Upper lobe of left lung (tissue), 6 donors: ENCODE data around the gene PHLDA3. TPM values are rescaled to one million over a fixed set of nuclear protein-coding genes. Genes with fewer than 3 reads are reported as not detected.

Experiments
- ATAC-seq, 2 donors: fragments of 200-7000 bp; cut with Tn5 transposase; one replicate each; pipeline ENCODE4 v1.9.1; 2022; ENCODE audit warnings: mild to moderate bottlenecking in 2 of 2, moderate library complexity in 2 of 2; ENCODE audit not compliant: low FRiP score in 2 of 2
- DNase-seq, 2 donors: peaks; one replicate each; pipeline ENCODE4 v3.0.0-alpha.2; 2019 to 2020
- H3K27ac ChIP-seq, 4 donors: fragments of 200-600 bp; sonication (generic); one replicate each; pipeline ENCODE4 v1.5.1; 2016 to 2019
- H3K27me3 ChIP-seq, 4 donors: fragments of 200-600 bp; sonication (generic); one replicate each; pipeline ENCODE4 v1.5.1; 2017 to 2019
- H3K36me3 ChIP-seq, 4 donors: fragments of 200-600 bp; sonication (generic); one replicate each; pipeline ENCODE4 v1.5.1; 2016 to 2019
- H3K4me1 ChIP-seq, 4 donors: fragments of 200-600 bp; sonication (generic); one replicate each; pipeline ENCODE4 v1.5.1; 2018 to 2019
- H3K4me3 ChIP-seq, 4 donors: fragments of 200-600 bp; sonication (generic); one replicate each; pipeline ENCODE4 v1.5.1; 2017 to 2019; ENCODE audit warnings: mild to moderate bottlenecking in 2 of 4, moderate library complexity in 1 of 4
- H3K9me3 ChIP-seq, 4 donors: fragments of 200-600 bp; sonication (generic); one replicate each; pipeline ENCODE4 v1.5.1; 2018 to 2019
- EP300 ChIP-seq, 4 donors: sonication (generic); formaldehyde crosslinking; IDR thresholded peaks; one replicate each; pipeline ENCODE4 v1.5.1; 2017; ENCODE audit warnings: antibody characterized with exemption in 4 of 4, control low read depth in 2 of 4
- POLR2A ChIP-seq, 4 donors: fragments of 450-650 bp; IDR thresholded peaks; one replicate each; pipeline ENCODE4 v1.5.1; 2016 to 2017; ENCODE audit warnings: antibody characterized with exemption in 4 of 4, mild to moderate bottlenecking in 2 of 4
- POLR2AphosphoS5 ChIP-seq, 2 donors: sonication (generic); formaldehyde crosslinking; IDR thresholded peaks; one replicate each; pipeline ENCODE4 v1.5.1; 2017; ENCODE audit warnings: antibody characterized with exemption in 2 of 2
- WGBS, 2 donors: methylation state at CpG; one replicate each; pipeline ENCODE4 v1.1.5; 2017 to 2018; 5-methylcytosine and 5-hydroxymethylcytosine counted together
- total RNA-seq, 6 donors: library from RNA; depleted of rRNA in 4 of 6; stranded (reverse); fragments of >200 nt in 4 of 6; gene quantifications; one replicate each; pipeline versions ENCODE4 v1.1.0 to v1.2.1, GENCODE V29; 2016 to 2021
- TF ChIP-seq, protein P1 (sequence below), 6 experiments: fragments of 450-650 bp in 4 of 6; fragments of 200-600 bp in 2 of 6; sonication (generic) in 2 of 6; IDR thresholded peaks; one replicate each; pipeline ENCODE4 v1.5.1; 2016 to 2019; ENCODE audit warnings: antibody characterized with exemption in 6 of 6
- donor health status: DM: no; HTN: no; CAD: no; lungs with moderate emphysema.
- donor health status: DM: no; HTN: yes; CAD: no; lungs with severe emphysema.

Gene PHLDA3
- total RNA-seq, 6 donors from 2014 or later = 45.1 to 211 (median 88.1) TPM

DNA sequence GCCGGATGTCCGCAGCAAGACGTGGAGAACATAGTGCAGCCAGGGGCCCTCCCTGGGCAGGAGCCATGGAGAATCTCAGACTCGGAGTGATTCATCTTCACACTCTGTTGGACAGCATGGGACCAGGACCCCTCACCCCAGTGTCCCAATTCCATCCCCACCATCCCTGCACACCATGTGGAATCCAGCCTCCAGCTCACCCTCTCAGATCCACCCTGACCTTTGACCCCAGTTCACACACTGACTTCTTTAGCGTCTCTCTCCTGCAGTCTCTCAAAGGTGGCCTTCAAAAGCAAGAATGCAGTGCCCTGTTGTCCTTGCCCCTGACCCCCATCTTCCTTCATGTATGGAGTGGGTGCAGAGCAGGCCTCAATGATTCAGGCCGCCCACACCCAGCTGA is 45.3 kb downstream of the PHLDA3 start:
- H3K27me3 ChIP-seq = no peaks in the 10 kb centered on the region
- ATAC-seq (no peak), DNase-seq (no peak)
- H3K9me3 ChIP-seq = no peaks in the 10 kb centered on the region
- WGBS, 2 donors = 92 to 96% methylated on average over 6 of the region's 6 CpGs
- H3K4me3 ChIP-seq = no peak overlapping the region
- TF ChIP-seq POLR2AphosphoS5 (IDR thresholded peaks at IDR 0.05) = no peak
- TF ChIP-seq, protein P1, sequence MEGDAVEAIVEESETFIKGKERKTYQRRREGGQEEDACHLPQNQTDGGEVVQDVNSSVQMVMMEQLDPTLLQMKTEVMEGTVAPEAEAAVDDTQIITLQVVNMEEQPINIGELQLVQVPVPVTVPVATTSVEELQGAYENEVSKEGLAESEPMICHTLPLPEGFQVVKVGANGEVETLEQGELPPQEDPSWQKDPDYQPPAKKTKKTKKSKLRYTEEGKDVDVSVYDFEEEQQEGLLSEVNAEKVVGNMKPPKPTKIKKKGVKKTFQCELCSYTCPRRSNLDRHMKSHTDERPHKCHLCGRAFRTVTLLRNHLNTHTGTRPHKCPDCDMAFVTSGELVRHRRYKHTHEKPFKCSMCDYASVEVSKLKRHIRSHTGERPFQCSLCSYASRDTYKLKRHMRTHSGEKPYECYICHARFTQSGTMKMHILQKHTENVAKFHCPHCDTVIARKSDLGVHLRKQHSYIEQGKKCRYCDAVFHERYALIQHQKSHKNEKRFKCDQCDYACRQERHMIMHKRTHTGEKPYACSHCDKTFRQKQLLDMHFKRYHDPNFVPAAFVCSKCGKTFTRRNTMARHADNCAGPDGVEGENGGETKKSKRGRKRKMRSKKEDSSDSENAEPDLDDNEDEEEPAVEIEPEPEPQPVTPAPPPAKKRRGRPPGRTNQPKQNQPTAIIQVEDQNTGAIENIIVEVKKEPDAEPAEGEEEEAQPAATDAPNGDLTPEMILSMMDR (IDR thresholded peaks at IDR 0.05) = no peak
- TF ChIP-seq POLR2A (IDR thresholded peaks at IDR 0.05) = no peak
- no peak for TF ChIP-seq EP300 (IDR thresholded peaks at IDR 0.05)
- H3K4me1 ChIP-seq = no peaks in the 10 kb centered on the region
- H3K36me3 ChIP-seq = no peaks in the 10 kb centered on the region
- H3K27ac ChIP-seq = no peak overlapping the region

DNA sequence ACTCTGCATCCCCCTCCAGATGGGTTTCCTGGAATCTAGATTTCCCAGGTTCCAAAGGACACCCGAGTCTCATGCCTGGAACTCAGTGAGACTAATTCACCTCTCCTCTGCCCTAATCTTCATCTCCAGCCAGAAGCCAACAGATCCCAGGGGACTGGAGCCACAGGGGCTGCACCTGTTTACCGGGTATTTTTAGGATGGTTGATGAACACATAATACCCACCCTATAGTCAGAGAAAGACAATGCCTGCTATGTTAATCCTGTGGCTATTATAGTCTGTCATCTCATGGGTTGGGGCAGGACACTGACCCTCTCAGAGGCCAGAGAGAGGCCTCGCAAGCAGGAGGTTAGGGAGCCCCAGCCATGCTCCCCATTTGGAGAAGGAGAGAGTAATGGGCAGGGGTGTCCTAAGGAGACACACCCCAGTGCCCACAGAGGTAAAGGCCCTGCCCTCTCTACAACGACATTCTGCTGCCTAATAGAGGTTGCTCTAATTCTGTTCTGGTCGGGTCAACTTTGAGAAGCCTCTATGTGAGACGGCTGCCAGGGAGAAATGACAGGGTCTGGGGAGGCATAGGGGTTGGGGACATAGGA is 46.5 kb downstream of the PHLDA3 start:
- Histone ChIP-seq H3K4me1 (no peaks in the 10 kb centered on the region), H3K27ac (no peak overlapping the region), H3K27me3 (no peaks in the 10 kb centered on the region), H3K9me3 (no peaks in the 10 kb centered on the region), H3K4me3 (no peak overlapping the region), H3K36me3 (no peaks in the 10 kb centered on the region)
- DNase-seq (no peak), ATAC-seq (no peak)
- WGBS, 2 donors = 77 to 85% methylated on average over 5 to 6 of the region's 6 CpGs
- TF ChIP-seq, protein P1 (IDR thresholded peaks at IDR 0.05) = no peak

DNA sequence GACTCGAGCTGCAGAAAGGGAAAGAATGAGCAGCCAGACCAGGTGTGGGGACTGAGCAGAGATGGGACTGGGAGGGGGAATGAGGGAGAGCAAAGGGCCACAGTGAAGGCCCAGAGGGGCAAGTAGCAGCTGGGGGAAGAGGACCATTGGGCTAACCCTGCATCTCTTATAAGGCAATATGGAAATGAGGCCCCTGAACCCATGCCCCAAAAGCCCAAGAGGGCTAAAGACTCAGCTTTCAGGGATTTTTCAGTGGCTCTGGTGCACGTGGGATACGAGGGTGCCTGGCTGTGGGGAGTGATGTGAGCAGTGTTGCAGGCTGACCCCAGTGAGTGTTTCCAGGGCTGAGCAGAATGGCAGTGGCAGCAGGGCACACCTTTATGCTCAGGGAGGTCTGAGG is 47.0 kb downstream of the PHLDA3 start:
- DNase-seq (no peak), ATAC-seq (no peak)
- TF ChIP-seq POLR2A (IDR thresholded peaks at IDR 0.05) = no peak
- no peak for TF ChIP-seq POLR2AphosphoS5 (IDR thresholded peaks at IDR 0.05)
- TF ChIP-seq, protein P1 (IDR thresholded peaks at IDR 0.05) = no peak
- no peak for TF ChIP-seq EP300 (IDR thresholded peaks at IDR 0.05)
- Histone ChIP-seq H3K4me1 (no peaks in the 10 kb centered on the region), H3K9me3 (no peaks in the 10 kb centered on the region), H3K27ac (no peak overlapping the region), H3K27me3 (no peaks in the 10 kb centered on the region), H3K4me3 (no peak overlapping the region), H3K36me3 (no peaks in the 10 kb centered on the region)
- 58 to 76% methylated on average over 3 of the region's 3 CpGs for WGBS, 2 donors

DNA sequence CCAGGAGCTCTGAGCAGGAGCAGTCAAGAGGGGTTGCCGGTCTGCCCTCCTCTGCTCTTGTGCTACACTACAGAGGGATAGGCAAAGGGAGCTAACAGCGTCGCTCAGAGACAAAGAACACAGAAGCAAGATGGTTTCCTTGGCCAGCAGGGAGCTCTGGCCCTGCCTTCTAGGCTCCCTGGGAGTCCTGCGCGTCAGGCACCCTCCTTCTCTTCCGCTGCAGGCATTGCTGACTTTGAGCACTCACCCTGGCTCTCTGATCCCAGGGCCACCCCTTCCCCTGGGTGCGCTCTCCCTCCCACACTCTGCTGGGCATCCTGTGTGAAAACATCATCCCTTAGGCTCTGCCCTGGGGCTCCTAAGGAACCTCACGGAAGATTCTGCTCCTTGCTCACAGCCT is 47.9 kb downstream of the PHLDA3 start:
- 81 to 89% methylated on average over 6 to 8 of the region's 8 CpGs for WGBS, 2 donors
- Histone ChIP-seq H3K36me3 (no peaks in the 10 kb centered on the region), H3K27me3 (no peaks in the 10 kb centered on the region), H3K4me3 (no peak overlapping the region), H3K27ac (no peak overlapping the region), H3K9me3 (no peaks in the 10 kb centered on the region), H3K4me1 (no peaks in the 10 kb centered on the region)
- DNase-seq (no peak), ATAC-seq (no peak)
- TF ChIP-seq, protein P1 (IDR thresholded peaks at IDR 0.05) = no peak
- TF ChIP-seq POLR2AphosphoS5 (IDR thresholded peaks at IDR 0.05) = no peak
- no peak for TF ChIP-seq EP300 (IDR thresholded peaks at IDR 0.05)
- TF ChIP-seq POLR2A (IDR thresholded peaks at IDR 0.05) = no peak

DNA sequence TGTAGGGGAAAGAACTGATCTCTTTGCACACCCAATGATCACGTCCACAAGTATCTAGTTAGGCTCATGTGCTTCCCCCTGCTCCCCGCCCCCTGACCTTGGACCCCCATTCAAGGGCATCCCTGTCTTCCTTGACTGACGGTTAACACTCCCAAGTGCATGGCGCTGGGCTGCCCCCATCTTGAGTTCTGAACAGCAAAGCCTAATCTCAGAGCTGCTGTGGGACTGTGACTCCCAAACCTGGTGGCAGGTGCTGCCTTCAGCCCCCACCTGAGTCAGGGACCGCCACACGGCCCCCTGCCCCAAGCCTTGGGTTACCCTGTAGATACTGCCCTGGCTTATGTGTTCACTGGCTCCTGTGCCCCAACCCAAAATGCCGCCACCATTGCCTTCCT is 48.4 kb downstream of the PHLDA3 start:
- TF ChIP-seq EP300 (IDR thresholded peaks at IDR 0.05) = no peak
- no peak for TF ChIP-seq POLR2AphosphoS5 (IDR thresholded peaks at IDR 0.05)
- TF ChIP-seq, protein P1 (IDR thresholded peaks at IDR 0.05) = no peak
- TF ChIP-seq POLR2A (IDR thresholded peaks at IDR 0.05) = no peak
- Histone ChIP-seq H3K36me3 (no peaks in the 10 kb centered on the region), H3K27me3 (no peaks in the 10 kb centered on the region), H3K27ac (no peak overlapping the region), H3K4me3 (no peak overlapping the region), H3K9me3 (no peaks in the 10 kb centered on the region), H3K4me1 (no peaks in the 10 kb centered on the region)
- ATAC-seq (no peak), DNase-seq (no peak)
- 87 to 100% methylated on average over 4 to 7 of the region's 7 CpGs for WGBS, 2 donors
